T-helper 22 cell (primary cell): Measurements from ENCODE around the gene EPC2.
"Not testable (repeated sequence)": the region's sequence is repeated elsewhere in the genome, so short reads cannot be mapped to it uniquely, and the experiment has no call there.

Experiments used
- DNase-seq: peaks from one replicate; pipeline ENCODE4 v3.0.0-alpha.2; 2020; ENCODE audit warnings: low read depth

EPC2 gene

GRCh38 chr2:148721991-148722777 lies 77.6 kb downstream of the EPC2 start:
- no peak for DNase-seq

DNA sequence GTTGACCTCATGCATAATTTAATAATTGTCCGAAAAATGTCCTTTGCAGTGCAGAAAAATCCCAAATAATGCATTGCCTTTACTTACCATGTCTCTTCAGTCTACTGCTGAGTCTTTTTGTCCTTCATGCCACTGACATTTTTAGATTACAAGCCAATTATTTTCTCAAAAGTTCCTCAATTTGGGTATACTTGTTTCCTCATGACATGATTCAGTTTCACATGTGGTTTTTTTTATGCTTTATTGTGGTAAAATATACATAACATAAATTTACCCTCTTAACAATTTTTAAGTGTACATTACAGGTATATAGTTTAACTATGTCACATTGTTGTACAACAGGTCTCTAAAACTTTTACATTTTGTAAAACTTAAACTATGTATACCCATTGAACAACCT lies 81.0 kb downstream of the EPC2 start:
- DNase-seq, result no peak

GRCh38 chr2:148726228-148726627 lies 81.7 kb downstream of the EPC2 start:
- DNase-seq, result no peak

GRCh38 chr2:148730085-148730484 lies 85.5 kb downstream of the EPC2 start:
- no peak for DNase-seq

DNA sequence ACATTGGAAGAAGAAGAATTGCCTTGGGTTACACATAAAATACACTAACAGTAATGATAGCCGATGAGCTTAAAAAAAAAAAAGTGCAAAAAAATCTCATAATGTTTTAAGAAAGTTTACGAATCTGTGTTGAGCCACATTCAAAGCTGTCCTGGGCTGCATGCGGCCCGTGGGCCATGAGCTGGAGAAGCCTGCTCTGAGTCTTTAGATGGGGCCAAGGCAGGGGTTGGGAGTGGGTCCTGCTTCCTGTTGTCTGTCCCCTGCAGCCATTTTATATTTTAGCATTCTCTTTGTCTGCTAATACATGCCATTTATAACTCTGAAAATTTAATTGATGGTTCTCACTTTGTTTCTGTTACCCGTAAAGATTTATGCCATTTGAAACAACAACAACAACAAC lies 93.2 kb downstream of the EPC2 start:
- no peak for DNase-seq

- no peak for DNase-seq
These were observed 95.0 kb downstream of the EPC2 start for GRCh38 chr2:148739454-148740105.

DNA sequence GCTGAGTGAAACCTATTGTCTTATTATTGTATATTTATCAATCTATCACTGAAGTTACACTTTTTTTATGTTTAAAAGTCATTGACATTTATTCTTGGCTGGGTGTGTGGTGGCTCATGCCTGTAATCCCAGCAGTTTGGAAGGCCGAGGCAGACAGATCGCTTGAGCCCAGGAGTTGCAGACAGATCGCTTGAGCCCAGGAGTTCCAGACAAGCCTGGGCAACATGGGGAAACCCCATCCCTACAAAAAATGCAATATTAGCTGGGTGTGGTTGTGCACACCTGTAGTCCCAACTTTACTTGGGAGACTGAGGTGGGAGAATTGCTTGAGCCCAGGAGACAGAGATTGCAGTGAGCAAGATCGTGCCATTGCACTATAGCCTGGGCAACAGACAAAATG lies 97.8 kb downstream of the EPC2 start:
- no peak for DNase-seq

DNA sequence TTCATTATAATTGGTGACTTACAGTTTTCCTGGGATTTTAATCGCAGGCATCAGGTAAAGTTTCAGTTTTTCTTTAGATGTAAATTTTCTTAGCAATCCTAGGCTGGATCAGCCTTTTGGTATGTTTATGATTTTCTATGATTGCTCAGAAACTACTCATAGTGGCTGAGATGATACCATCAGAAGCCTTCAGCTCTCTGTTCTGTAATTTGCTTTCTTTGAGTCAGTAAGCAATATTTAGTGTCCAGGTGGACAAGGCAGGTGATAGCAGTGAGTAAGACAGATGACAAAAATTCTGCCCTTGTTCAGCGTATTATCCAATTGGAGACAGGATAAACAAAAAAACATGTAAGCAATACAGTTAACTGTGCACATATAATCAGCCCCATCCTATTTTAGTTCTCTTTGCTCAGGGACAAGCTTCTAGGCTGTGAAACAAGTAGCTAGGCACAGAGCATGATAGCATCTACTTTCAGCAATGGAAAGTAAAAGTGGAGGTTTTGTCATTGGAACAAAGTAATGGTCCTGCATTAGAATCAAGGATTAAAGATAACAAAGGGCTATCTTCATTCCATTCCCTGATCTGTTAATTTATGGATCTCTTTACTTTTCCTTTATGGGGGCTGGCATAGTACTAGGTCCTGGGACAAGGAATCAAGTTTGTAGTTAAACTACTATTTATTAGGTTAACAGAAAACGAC lies 100.8 kb downstream of the EPC2 start:
- DNase-seq, result no peak

DNA sequence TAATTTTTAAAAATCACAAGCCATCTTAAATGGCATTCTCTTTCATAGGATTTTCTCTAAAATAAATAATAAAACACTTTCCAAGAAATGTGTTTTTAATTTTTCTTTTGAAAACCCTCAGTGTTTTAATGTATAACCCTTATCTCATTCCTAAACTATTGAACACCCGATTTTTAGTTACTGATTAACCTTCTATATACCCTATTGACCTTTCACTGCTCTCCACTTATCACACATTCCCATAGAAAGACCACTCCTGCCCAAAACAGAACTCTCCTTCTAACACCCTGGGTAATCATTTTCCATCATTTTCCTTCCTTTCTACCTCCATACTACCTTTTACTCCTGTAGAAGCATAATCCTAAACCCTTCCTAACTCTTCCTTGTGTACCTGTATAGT lies 102.4 kb downstream of the EPC2 start:
- DNase-seq, result no peak

- no peak for DNase-seq
These were observed 107.4 kb downstream of the EPC2 start for GRCh38 chr2:148751907-148752306.

DNA sequence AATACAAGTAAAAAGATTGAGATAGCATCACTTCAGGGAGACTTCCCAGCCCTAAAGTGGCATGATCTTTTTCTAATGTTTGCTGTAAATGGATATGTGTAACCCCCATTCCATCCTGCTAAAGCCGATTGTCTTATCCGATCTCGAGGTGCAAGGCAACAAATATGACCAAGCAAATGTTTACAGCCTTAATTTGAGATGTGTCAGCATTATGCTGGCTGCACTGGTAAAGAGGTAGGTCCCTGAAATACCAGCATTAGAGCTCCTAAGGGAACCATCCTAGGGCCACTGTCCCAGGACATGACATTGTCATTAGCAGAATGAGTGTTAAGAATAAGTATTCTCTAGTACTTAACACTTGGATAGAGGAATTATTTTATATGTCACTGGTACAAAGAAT lies 108.4 kb downstream of the EPC2 start:
- DNase-seq, result no peak

DNA sequence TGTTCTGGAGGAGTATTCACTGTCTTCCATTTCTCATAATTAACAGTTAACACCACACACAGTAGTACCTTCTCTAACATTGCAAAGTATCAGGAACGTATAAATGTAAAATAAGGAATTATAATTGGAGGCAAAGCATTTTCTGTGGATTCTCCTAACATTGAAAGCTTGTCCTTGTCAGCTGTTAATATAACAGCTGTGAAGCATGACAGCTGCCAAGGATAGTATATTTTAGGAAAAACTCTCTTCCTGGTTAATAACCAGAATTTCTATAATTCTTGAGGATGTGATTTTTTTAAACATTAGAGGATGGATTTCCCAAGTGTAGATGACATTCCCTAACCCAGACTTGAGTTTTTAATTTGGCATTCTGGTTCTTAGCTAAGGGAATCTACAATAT lies 110.3 kb downstream of the EPC2 start:
- no peak for DNase-seq

DNA sequence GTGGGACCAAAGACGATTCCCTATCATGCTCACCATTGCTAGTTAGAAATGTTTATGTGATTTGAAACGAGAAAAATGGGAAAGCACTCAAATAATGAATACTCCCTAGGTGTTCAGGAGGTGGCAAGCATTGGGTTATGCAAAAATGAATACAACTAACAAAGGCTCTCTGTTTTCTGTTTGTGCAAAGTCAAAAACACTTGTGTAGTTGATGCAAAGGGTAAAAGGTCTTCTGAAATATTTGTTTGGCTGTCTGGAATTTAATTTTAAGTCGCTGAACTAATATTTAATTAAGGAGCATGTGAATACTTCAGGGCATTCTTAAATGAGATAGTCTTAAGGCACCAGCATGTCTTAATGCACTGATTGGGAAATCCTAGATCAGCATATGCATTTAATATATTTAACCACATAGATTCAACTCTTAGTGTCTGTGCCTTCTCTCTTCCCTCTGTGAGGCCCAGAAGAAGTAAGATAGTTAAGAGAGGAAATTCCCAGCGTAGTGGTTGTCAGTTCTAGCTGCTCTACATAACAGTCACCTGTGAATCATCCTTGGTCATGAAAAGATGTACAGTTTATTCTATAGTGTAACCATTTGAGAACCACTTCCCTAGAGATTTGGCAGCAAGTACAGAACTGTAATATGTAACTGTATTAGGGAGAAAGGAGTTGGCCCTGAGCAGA lies 111.9 kb downstream of the EPC2 start:
- DNase-seq, result no peak

- no peak for DNase-seq
These were observed 120.3 kb downstream of the EPC2 start for GRCh38 chr2:148764815-148765214.

GRCh38 chr2:148770047-148770446 lies 125.5 kb downstream of the EPC2 start:
- DNase-seq, result no peak

- no peak for DNase-seq
These were observed 137.0 kb downstream of the EPC2 start for GRCh38 chr2:148781544-148781943.

DNA sequence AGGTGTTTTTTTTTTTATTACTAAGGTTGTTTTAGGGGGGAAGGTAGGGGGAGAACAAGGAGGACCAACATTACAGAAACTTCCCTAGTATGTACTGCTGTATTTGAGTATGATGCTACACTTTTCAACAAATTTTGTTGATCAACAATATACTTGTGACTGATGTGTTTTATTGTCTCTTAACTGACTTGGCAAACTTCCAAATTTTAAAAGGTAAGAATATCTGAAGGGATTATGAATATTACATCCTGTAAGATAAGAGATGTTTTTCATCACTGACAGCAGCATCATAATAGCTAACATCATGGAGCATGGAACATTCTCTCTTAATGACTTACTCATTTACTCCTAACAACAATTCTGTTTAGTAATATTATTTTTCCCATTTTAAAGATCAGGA lies 144.5 kb downstream of the EPC2 start:
- DNase-seq, result no peak

GRCh38 chr2:148790172-148790571 lies 145.6 kb downstream of the EPC2 start:
- not testable (repeated sequence) for DNase-seq

GRCh38 chr2:148794558-148794957 lies 150.0 kb downstream of the EPC2 start:
- no peak for DNase-seq

DNA sequence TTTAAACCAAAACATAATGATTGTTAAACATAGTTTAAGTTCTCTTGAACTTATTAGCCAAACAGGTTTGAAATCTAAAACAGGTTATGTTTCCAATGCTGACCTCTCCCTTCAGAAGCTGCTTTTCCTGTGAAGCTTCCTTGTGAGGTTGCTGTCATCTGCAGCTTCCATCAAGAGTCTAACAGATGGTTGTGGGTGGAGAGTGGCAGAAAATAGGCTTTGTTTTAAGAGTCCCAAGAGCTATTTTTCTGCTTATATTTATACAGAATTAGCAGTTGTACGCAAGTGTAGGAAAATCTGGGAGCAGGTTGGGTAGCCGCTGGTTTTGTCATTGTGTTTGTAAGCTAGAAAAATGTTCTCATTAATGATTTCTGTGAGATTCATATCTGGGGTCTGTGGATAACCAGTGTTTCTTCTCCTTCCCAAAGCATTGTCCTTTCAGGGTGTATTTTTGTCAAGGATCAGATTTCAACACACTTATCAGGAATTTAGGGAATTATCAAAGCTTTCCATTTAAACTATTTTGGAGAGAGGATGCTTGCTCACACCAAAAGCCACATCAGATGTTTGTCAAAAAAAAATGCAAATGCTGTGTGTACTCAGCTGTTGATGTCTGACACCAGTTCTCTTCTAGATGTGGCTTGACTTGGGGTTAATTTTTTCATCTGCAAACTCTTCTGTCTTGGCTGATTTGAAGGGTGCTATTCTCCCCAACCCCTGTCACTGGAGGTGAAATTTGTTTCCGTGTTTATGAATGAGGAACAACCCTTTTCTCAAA lies 152.4 kb downstream of the EPC2 start:
- no peak for DNase-seq

GRCh38 chr2:148802448-148803220 lies 158.1 kb downstream of the EPC2 start:
- DNase-seq, result no peak
